Right lobe of liver (tissue), 4 donors: Measurements from ENCODE around the gene LYST.

ENCODE experiments used
- CTCF ChIP-seq, 4 donors: fragments of 200-600 bp in 3 of 4; fragments of 450-650 bp in 1 of 4; IDR thresholded peaks; one replicate each; pipeline versions ENCODE4 v1.5.1 to v1.8.0; 2016 to 2022; ENCODE audit warnings: antibody characterized with exemption in 4 of 4, mild to moderate bottlenecking in 2 of 4
- POLR2A ChIP-seq: fragments of 450-650 bp; IDR thresholded peaks from one replicate; pipeline ENCODE4 v1.6.1; 2017; ENCODE audit warnings: antibody characterized with exemption, mild to moderate bottlenecking
- donor health status: DM: no; HTN: no; CAD: no.
- donor health status: DM: no; HTN: no; CAD: no.
- donor health status: DM: no; HTN: yes; CAD: no.

GRCh38 chr1:235614442-235614954, 252.2 kb downstream of the LYST start:
- TF ChIP-seq CTCF (IDR thresholded peaks at IDR 0.05) (no peak), POLR2A (no peak)
